ENCODE data around the gene P4HA2.

- TF ChIP-seq POLR2A (IDR thresholded peaks at IDR 0.05) (no peak), CTCF (IDR thresholded peaks at IDR 0.05) (no peak)
These were observed 14.0 kb downstream of the P4HA2 start for GRCh38 chr5:132213666-132214065.

Data from testis (tissue), 2 donors.